Activated CD4-positive, CD25-positive, alpha-beta regulatory T cell treated with anti-CD3 and anti-CD28 coated beads, Interleukin-2, amount 50 U/mL, for 16 hours (primary cell): ENCODE measurements around the gene STOML1.

ENCODE experiments used
- DNase-seq: peaks from one replicate; pipeline ENCODE4 v3.0.0-alpha.2; 2020; ENCODE audit warnings: low read depth, low spot score

STOML1 gene, protein sequence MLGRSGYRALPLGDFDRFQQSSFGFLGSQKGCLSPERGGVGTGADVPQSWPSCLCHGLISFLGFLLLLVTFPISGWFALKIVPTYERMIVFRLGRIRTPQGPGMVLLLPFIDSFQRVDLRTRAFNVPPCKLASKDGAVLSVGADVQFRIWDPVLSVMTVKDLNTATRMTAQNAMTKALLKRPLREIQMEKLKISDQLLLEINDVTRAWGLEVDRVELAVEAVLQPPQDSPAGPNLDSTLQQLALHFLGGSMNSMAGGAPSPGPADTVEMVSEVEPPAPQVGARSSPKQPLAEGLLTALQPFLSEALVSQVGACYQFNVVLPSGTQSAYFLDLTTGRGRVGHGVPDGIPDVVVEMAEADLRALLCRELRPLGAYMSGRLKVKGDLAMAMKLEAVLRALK

DNA sequence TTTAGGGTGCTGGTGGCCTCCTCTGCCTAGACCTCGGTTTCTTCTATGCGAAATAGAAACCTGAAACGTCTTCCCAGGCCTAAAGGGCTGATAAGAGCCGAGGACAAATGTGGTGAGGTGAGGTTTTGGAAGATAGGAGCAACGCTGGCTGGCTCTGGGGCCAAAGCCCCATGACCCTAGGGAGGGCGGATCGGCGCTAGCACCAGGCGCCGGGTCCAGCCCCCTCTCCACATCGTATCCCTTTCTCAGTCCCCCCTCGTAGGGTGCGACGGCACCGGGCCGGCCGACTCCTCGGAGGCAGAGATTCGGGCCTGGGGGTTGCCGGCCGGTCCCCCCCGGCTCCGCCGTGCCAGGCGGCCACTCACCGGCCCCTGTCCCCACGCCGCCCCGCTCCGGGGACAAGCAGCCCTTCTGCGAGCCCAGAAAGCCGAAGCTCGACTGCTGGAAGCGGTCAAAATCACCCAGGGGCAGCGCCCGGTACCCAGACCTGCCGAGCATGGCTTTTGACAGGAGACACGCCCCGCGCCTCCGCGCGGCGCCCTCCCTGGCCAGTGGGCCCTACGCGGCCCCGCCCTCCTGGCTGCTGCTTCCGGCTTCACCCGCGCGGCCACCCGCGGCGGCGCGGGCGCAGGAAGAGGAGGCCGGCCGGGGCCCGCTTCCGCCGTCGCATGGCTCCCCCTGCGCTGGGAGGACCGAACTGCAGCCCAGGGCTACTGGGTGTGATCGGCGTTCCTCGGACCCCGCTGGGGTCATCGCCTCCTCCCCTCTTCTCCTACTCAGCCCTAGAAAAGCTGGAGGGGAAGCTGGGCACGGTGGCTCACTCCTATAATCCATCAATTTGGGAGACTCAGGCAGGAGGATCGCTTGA is at the start of gene STOML1:
Gene STOML1 (minus strand): TSS at position 570 of the 868 bp plus-strand sequence. CDS start 72 bp downstream, at position 498.
- DNase-seq = peak; percentile 88

GRCh38 chr15:74041311-74041756 is 49.2 kb upstream of the STOML1 start:
- no peak for DNase-seq

- no peak for DNase-seq
Measured at GRCh38 chr15:74040109-74040850, 48.2 kb upstream of the STOML1 start.

GRCh38 chr15:74039656-74040010 is 47.5 kb upstream of the STOML1 start:
- no peak for DNase-seq

DNA sequence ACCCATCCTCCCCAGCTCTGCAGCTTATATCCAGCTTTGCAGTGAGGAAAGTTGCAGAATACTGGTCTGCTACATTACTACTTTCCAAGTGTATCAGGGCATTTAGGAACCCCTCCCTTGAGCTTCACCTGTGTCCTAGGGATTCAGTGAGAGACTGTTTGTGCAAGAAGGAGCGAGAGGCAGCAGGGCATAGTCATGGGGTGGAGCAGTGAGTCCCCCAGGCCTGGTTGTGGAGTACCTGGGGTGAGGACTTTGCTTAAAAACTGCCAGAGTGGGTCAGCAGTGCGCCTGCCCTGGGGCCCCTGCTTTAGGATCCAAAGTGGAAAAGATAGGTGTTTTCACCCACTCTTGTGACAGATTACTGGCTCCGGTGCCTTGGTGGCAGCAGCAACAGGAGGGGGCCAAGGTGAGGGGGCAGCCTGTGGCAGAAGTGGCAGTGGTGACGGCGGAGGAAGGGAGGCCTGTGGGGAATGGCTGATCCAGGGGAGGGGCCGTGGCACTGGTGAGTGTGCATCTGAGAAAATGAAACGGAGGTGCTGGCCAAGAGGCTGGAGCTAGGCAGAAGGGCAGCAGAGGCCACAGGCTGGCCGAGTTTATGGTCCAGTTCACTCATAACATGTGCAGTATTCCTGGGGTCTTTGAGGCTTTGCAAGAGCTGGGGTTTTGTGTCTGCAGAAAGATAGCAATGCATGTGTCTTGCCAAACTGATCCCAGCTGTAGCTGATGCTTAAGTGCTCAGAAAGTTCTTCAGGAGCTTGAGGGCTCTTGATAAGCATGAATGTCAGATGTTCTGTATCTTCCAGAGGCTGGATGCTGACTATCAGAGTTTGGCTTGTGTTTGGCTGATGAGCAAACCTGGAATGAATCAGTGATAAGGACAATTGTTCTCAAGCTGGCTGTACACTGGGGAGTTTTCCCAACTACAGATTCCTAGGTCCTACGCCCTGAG is 46.9 kb upstream of the STOML1 start:
- no peak for DNase-seq

GRCh38 chr15:74037171-74038117 is 45.3 kb upstream of the STOML1 start:
- no peak for DNase-seq

- no peak for DNase-seq
Measured at GRCh38 chr15:74036271-74037170, 44.4 kb upstream of the STOML1 start.

DNA sequence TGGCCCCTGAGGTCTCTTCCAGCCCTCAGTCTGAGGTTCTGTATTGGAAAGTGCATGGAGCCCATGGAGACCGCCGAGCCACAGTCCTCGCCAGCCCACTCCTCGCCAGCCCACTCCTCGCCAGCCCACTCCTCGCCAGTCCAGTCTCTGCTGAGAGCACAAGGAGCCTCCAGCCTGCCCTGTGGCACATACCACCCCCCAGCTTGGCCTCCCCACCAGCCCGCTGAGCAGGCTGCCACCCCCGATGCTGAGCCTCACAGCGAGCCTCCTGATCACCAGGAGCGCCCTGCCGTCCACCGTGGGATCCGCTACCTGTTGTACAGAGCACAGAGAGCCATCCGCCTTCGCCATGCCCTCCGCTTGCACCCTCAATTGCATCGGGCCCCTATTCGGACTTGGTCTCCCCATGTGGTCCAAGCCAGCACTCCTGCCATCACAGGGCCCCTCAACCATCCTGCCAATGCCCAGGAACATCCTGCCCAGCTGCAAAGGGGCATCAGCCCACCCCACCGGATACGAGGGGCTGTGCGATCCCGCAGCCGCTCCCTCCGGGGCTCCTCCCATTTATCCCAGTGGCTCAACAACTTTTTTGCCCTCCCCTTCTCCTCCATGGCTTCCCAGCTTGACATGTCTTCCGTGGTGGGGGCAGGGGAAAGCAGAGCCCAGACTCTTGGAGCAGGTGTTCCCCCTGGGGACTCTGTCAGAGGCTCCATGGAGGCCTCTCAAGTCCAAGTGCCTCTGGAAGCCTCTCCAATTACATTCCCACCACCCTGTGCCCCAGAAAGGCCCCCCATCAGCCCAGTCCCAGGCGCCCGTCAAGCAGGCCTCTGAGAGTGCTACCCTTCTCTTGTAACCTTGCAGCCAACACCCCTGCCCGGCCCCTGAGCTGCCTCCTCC is 43.3 kb upstream of the STOML1 start:
- DNase-seq = no peak

- DNase-seq = no peak
Measured at GRCh38 chr15:74034206-74034755, 42.2 kb upstream of the STOML1 start.

- no peak for DNase-seq
Measured at GRCh38 chr15:74032606-74033561, 40.8 kb upstream of the STOML1 start.

DNA sequence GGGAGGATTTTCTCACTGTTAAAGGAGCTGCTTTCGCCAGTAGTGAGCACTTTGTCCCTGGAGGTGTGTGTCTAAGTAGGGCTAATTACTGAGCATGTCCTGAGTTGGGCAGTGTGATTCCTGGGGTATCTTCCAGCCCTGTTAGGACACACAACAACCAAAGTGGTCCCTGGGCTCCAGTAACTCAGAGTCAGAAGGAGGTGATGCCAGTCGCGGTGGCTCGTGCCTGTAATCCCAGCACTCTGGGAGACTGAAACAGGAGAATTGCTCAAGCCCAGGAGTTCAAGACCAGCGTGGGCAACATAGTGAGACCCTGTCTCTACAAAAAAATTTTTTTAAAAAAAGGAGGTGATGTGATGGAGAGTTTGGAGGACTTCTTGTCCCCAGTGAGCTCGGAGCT is 40.0 kb upstream of the STOML1 start:
- DNase-seq = no peak

DNA sequence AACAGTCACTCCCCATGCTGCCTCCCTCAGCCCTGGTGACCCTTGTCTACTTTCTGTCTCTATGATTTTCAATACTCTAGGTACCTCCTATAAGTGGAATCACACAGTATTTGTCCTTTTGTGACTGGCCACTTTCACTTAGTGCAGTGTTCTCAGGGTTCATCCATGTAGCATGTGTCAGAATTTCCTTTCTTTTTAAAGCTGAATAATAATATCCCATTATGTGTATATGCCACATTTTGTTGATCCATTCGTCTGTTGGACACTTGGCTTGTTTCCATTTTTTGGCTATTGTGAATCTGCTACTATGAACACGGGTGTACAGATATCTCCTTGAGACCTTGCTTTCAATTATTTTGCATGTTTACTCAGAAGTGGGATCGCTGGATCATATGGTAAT is 36.6 kb upstream of the STOML1 start:
- DNase-seq = no peak

GRCh38 chr15:74027688-74028087 is 35.6 kb upstream of the STOML1 start:
- DNase-seq = no peak

GRCh38 chr15:74025436-74025835 is 33.3 kb upstream of the STOML1 start:
- no peak for DNase-seq

DNA sequence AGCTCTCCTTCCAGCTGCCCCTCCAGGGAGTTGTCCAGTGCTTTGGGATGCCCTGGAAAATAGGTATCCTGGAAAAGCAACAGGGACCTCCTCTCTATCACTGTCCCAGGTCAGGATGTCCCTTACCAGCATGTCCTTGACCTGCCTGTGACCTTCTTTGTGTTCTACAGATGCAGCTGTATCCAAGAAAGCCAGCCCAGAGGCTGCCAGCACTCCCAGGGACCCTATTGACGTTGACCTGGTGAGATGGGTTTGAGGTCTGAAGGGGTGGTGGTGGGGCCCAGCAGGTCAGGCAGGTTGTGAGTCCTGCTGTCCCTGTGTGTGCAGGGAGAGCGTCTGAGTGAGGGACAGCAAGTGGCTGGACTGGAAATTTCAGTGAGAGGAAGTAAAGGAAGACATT is 32.6 kb upstream of the STOML1 start:
- DNase-seq = no peak
